Gastroesophageal sphincter (tissue), 3 donors: ENCODE measurements around the gene TMEM163.

Experiments used
- POLR2A ChIP-seq, 2 donors: fragments of 450-650 bp; IDR thresholded peaks; one replicate each; pipeline ENCODE4 v1.6.1; 2017; ENCODE audit warnings: antibody characterized with exemption in 2 of 2, mild to moderate bottlenecking in 2 of 2, moderate library complexity in 1 of 2
- TF ChIP-seq, protein P1 (sequence below), 4 experiments: fragments of 200-600 bp in 2 of 4; fragments of 450-650 bp in 2 of 4; sonication (generic) in 1 of 4; IDR thresholded peaks; one replicate each; pipeline ENCODE4 v1.5.1; 2017 to 2019; ENCODE audit warnings: antibody characterized with exemption in 4 of 4, mild to moderate bottlenecking in 2 of 4, moderate library complexity in 2 of 4

DNA sequence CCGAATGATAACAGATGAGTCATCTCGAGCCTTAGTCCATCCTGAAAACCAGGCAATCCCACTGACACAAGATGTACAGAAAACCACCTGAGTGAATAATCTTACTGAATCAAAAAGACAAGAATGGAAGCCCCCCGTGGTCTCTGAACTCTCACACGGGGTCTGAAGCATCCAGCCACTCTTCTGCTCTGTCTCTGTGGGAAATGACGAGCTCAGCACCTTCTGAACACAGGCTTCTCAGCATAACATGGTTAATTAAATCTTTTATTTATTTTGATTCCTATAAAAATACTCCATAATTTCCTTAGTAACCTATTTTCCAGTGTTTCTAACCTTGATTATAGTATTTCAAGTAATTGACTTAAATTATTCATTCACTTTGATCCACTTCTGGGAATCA, 203.7 kb downstream of the TMEM163 start:
- TF ChIP-seq, protein P1, sequence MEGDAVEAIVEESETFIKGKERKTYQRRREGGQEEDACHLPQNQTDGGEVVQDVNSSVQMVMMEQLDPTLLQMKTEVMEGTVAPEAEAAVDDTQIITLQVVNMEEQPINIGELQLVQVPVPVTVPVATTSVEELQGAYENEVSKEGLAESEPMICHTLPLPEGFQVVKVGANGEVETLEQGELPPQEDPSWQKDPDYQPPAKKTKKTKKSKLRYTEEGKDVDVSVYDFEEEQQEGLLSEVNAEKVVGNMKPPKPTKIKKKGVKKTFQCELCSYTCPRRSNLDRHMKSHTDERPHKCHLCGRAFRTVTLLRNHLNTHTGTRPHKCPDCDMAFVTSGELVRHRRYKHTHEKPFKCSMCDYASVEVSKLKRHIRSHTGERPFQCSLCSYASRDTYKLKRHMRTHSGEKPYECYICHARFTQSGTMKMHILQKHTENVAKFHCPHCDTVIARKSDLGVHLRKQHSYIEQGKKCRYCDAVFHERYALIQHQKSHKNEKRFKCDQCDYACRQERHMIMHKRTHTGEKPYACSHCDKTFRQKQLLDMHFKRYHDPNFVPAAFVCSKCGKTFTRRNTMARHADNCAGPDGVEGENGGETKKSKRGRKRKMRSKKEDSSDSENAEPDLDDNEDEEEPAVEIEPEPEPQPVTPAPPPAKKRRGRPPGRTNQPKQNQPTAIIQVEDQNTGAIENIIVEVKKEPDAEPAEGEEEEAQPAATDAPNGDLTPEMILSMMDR (IDR thresholded peaks at IDR 0.05) = no peak
- no peak for TF ChIP-seq POLR2A (IDR thresholded peaks at IDR 0.05)
